GM23338 (cell line): ENCODE results near the gene TRAF5.
A peak's percentile ranks its signal among the peaks of the same experiment; 100 is the strongest.

Experiments
- CREB1 ChIP-seq: fragments of 250-450 bp; sonication (Bioruptor Pico); IDR thresholded peaks from 2 replicates; pipeline ENCODE4 v1.5.0; 2020; ENCODE audit warnings: low read depth, mild to moderate bottlenecking, moderate library complexity
- EZH2 ChIP-seq: fragments of 200-600 bp; sonication (generic); IDR thresholded peaks from one replicate; pipeline ENCODE4 v1.8.0; 2017; ENCODE audit warnings: antibody characterized with exemption, mild to moderate bottlenecking, low read depth; ENCODE audit not compliant: unreplicated experiment
- EZH2phosphoT487 ChIP-seq: fragments of 200-600 bp; sonication (generic); IDR thresholded peaks from one replicate; pipeline ENCODE4 v1.8.1; 2018; ENCODE audit warnings: antibody characterized with exemption; ENCODE audit not compliant: unreplicated experiment
- POLR2AphosphoS5 ChIP-seq: IDR thresholded peaks from 2 replicates; pipeline ENCODE4 v1.6.1; 2016; ENCODE audit warnings: antibody characterized with exemption, low read depth
- TF ChIP-seq, protein P1 (sequence below), 2 experiments: fragments of 200-600 bp in 1 of 2; sonication (generic) in 1 of 2; conservative IDR thresholded peaks; 2 replicates each; pipeline versions ENCODE4 v1.5.1 to v1.6.1; 2016 to 2017; ENCODE audit warnings: antibody characterized with exemption in 2 of 2, low read depth in 2 of 2, mild to moderate bottlenecking in 2 of 2, moderate library complexity in 1 of 2

- no peak for TF ChIP-seq POLR2AphosphoS5
- TF ChIP-seq, protein P1, sequence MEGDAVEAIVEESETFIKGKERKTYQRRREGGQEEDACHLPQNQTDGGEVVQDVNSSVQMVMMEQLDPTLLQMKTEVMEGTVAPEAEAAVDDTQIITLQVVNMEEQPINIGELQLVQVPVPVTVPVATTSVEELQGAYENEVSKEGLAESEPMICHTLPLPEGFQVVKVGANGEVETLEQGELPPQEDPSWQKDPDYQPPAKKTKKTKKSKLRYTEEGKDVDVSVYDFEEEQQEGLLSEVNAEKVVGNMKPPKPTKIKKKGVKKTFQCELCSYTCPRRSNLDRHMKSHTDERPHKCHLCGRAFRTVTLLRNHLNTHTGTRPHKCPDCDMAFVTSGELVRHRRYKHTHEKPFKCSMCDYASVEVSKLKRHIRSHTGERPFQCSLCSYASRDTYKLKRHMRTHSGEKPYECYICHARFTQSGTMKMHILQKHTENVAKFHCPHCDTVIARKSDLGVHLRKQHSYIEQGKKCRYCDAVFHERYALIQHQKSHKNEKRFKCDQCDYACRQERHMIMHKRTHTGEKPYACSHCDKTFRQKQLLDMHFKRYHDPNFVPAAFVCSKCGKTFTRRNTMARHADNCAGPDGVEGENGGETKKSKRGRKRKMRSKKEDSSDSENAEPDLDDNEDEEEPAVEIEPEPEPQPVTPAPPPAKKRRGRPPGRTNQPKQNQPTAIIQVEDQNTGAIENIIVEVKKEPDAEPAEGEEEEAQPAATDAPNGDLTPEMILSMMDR (conservative IDR thresholded peaks at IDR 0.05; ENCODE audit: low read depth in 2 of 2) = peak in 1 of 2 experiments; percentile 29; a peak in 1 of 4 replicates
- no peak for TF ChIP-seq EZH2phosphoT487
- TF ChIP-seq CREB1 = no peak
- TF ChIP-seq EZH2 = no peak
Measured at GRCh38 chr1:211324992-211325775, 1.4 kb upstream of the TRAF5 start.
